Erythroblast (primary cell): Measurements from ENCODE around the gene LGR6.

Experiments used
- GATA1 ChIP-seq: IDR thresholded peaks from 2 replicates; pipeline ENCODE4 v1.6.1; 2011; ENCODE audit warnings: low read depth, mild to moderate bottlenecking, control low read depth, low read length, moderate library complexity
- POLR2A ChIP-seq: IDR thresholded peaks from 2 replicates; pipeline ENCODE4 v1.6.1; 2011; ENCODE audit warnings: mild to moderate bottlenecking, low read length

GRCh38 chr1:202283379-202283844 is 89.8 kb downstream of the LGR6 start:
- TF ChIP-seq POLR2A (no peak), GATA1 (no peak)
